Retinal pigment epithelial cell (primary cell): ENCODE measurements around the gene MYB.

Experiments
- DNase-seq: peaks from one replicate; pipeline ENCODE4 v3.0.0-alpha.2; 2010; ENCODE audit warnings: low read depth
- H3K4me3 ChIP-seq: 2 replicates; pipeline ENCODE4 v1.5.1; 2011; ENCODE audit warnings: mild to moderate bottlenecking, low read length, control low read depth, moderate library complexity
- CTCF ChIP-seq: conservative IDR thresholded peaks from 2 replicates; pipeline ENCODE4 v1.5.1; 2011; ENCODE audit warnings: low read depth, low read length, control low read depth, inconsistent platforms

MYB gene

GRCh38 chr6:135251498-135252441 is 70.7 kb downstream of the MYB start:
- DNase-seq: no peak
- H3K4me3 ChIP-seq: no peak overlapping the region
- no peak for TF ChIP-seq CTCF

- DNase-seq: no peak
- TF ChIP-seq CTCF: no peak
- H3K4me3 ChIP-seq: no peak overlapping the region
These were observed 73.4 kb downstream of the MYB start for GRCh38 chr6:135254471-135254870.

GRCh38 chr6:135256866-135257265 is 75.8 kb downstream of the MYB start:
- no peak for TF ChIP-seq CTCF
- DNase-seq: no peak
- H3K4me3 ChIP-seq: no peak overlapping the region

- TF ChIP-seq CTCF: no peak
- DNase-seq: no peak
- H3K4me3 ChIP-seq: no peak overlapping the region
These were observed 76.7 kb downstream of the MYB start for GRCh38 chr6:135257631-135258405.

GRCh38 chr6:135258970-135259369 is 77.9 kb downstream of the MYB start:
- no peak for DNase-seq
- TF ChIP-seq CTCF: no peak
- no peak overlapping the region for H3K4me3 ChIP-seq

GRCh38 chr6:135260612-135261011 is 79.5 kb downstream of the MYB start:
- DNase-seq: no peak
- no peak overlapping the region for H3K4me3 ChIP-seq
- TF ChIP-seq CTCF: no peak
